ENCODE data around the gene OR51D1.

GRCh38 chr11:4643076-4643475 is 5.8 kb downstream of the OR51D1 start:
- TF ChIP-seq EZH2 (IDR thresholded peaks at IDR 0.05; ENCODE audit: insufficient read depth, poor library complexity, severe bottlenecking) = no peak
- TF ChIP-seq EZH2phosphoT487 (IDR thresholded peaks at IDR 0.05; ENCODE audit: insufficient read depth, low read depth) = no peak
